Measurements from ENCODE around the gene CROCC2. TPM values are rescaled to one million over a fixed set of nuclear protein-coding genes. Genes with fewer than 3 reads are reported as not detected.
A peak's percentile ranks its signal among the peaks of the same experiment; 100 is the strongest.

Gene CROCC2
- total RNA-seq, 4 donors from 2014 or later, result 0.10 TPM; not detected in 3

- WGBS, 2 donors, result 85 to 89% methylated on average over 14 to 15 of the region's 15 CpGs
Measured at GRCh38 chr2:240959214-240959940, 53.2 kb downstream of the CROCC2 start.

GRCh38 chr2:240959941-240960308, 53.8 kb downstream of the CROCC2 start:
- H3K4me3 ChIP-seq (ENCODE audit: low read depth, poor library complexity, severe bottlenecking), result no peak overlapping the region
- peak in 1 of 2 donors; percentile 9 for DNase-seq (ENCODE audit: low spot score in 2 of 2)
- TF ChIP-seq POLR2A (IDR thresholded peaks at IDR 0.05) (no peak), CTCF (IDR thresholded peaks at IDR 0.05) (no peak)
- intact Hi-C loops (cut with DNase I; ENCODE audit: low total_unique reads), result no loop called here
- 82 to 88% methylated on average over 12 to 14 of the region's 14 CpGs for WGBS, 2 donors

More at GRCh38 chr2:240959214-240959940, 53.2 kb downstream of the CROCC2 start:
- H3K4me3 ChIP-seq (ENCODE audit: low read depth, poor library complexity, severe bottlenecking), result no peak overlapping the region
- peak; percentile 1 to 80 for DNase-seq (ENCODE audit: low spot score in 2 of 2)
- intact Hi-C loops (cut with DNase I; ENCODE audit: low total_unique reads), result no loop called here
- no peak for TF ChIP-seq POLR2A (IDR thresholded peaks at IDR 0.05)
- no peak for TF ChIP-seq CTCF (IDR thresholded peaks at IDR 0.05)

GRCh38 chr2:240960309-240960970, 54.3 kb downstream of the CROCC2 start:
- TF ChIP-seq POLR2A (IDR thresholded peaks at IDR 0.05) (no peak), CTCF (IDR thresholded peaks at IDR 0.05) (no peak)
- DNase-seq (ENCODE audit: low spot score in 2 of 2), result peak; percentile 18 to 85
- no peak overlapping the region for H3K4me3 ChIP-seq (ENCODE audit: low read depth, poor library complexity, severe bottlenecking)
- WGBS, 2 donors, result 33 to 34% methylated on average over 27 to 28 of the region's 28 CpGs
- intact Hi-C loops (cut with DNase I; ENCODE audit: low total_unique reads), result no loop called here

- intact Hi-C loops (cut with DNase I; ENCODE audit: low total_unique reads), result no loop called here
- no peak for TF ChIP-seq POLR2A (IDR thresholded peaks at IDR 0.05)
- TF ChIP-seq CTCF (IDR thresholded peaks at IDR 0.05), result no peak
- WGBS, 2 donors, result 73 to 79% methylated on average over 27 of the region's 27 CpGs
- no peak overlapping the region for H3K4me3 ChIP-seq (ENCODE audit: low read depth, poor library complexity, severe bottlenecking)
- peak; percentile 5 to 63 for DNase-seq (ENCODE audit: low spot score in 2 of 2)
Measured at GRCh38 chr2:240960971-240961876, 55.1 kb downstream of the CROCC2 start.

- 50 to 56% methylated on average over 12 of the region's 12 CpGs for WGBS, 2 donors
- TF ChIP-seq CTCF (IDR thresholded peaks at IDR 0.05), result no peak
- no peak for TF ChIP-seq POLR2A (IDR thresholded peaks at IDR 0.05)
- DNase-seq (ENCODE audit: low spot score in 2 of 2), result peak; percentile 4 to 21
- H3K4me3 ChIP-seq (ENCODE audit: low read depth, poor library complexity, severe bottlenecking), result no peak overlapping the region
- intact Hi-C loops (cut with DNase I; ENCODE audit: low total_unique reads), result no loop called here
Measured at GRCh38 chr2:240961910-240962299, 55.8 kb downstream of the CROCC2 start.

Measured in lower leg skin (tissue), 4 donors.